HUES64 (cell line): ENCODE data around the gene SLC25A38.
"Not testable (repeated sequence)": the region's sequence is repeated elsewhere in the genome, so short reads cannot be mapped to it uniquely, and the experiment has no call there.

Experiments used
- H3K27ac ChIP-seq: 2 replicates; pipeline ENCODE4 v1.7.0; 2013; ENCODE audit warnings: low read depth, low read length, inconsistent platforms
- H3K27me3 ChIP-seq: 2 replicates; pipeline ENCODE4 v1.6.1; 2013; ENCODE audit warnings: mild to moderate bottlenecking, low read length; ENCODE audit not compliant: insufficient read depth
- H3K36me3 ChIP-seq: 2 replicates; pipeline ENCODE4 v1.6.1; 2013; ENCODE audit warnings: mild to moderate bottlenecking, low read length; ENCODE audit not compliant: insufficient read depth
- H3K4me1 ChIP-seq: 2 replicates; pipeline ENCODE4 v1.6.1; 2013; ENCODE audit warnings: mild to moderate bottlenecking, low read length, moderate library complexity; ENCODE audit not compliant: insufficient read depth
- H3K4me3 ChIP-seq: 2 replicates; pipeline ENCODE4 v1.5.1; 2013; ENCODE audit warnings: mild to moderate bottlenecking, low read length, moderate library complexity
- H3K9ac ChIP-seq: 2 replicates; pipeline ENCODE4 v1.6.1; 2013; ENCODE audit warnings: mild to moderate bottlenecking, low read depth, low read length
- H3K9me3 ChIP-seq: 2 replicates; pipeline ENCODE4 v1.6.1; 2013; ENCODE audit warnings: low read depth, low read length; ENCODE audit not compliant: insufficient read depth
- WGBS: fragments of 150-250, 120-280 bp; methylation state at CpG from one replicate; pipeline ENCODE4 v1.1.7; 2013; ENCODE audit warnings: missing lambda C conversion rate; 5-methylcytosine and 5-hydroxymethylcytosine counted together

SLC25A38 gene

DNA sequence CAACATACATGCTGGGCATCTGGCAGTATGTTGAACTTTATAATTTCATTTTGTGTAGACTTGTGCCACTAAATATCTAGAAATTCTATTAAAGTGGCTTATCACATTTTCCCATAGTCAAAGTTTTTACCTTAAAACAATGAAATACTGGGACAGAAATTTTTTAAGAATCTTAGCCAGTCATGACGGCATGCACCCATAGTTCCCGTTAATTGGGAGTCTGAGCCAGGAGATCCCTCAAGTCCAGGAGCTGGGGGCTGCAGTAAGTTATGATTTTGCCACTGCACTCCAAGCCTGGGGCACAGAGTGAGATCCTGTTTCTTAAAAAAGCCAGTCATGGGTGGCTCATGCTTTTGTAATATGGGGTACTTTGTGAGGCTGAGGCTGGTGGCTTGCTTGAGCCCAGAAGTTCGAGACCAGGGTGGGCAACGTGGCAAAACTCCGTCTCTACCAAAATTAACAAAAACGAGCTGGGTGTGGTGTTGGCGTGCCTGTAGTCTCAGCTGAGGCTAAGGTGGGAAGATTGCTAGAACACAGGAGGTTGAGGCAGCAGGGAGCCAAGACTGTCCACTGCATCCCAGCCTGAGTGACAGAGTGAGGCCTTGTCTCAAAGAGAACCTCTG, 26.5 kb downstream of the SLC25A38 start:
- 93% methylated on average over 7 of the region's 7 CpGs for WGBS

DNA sequence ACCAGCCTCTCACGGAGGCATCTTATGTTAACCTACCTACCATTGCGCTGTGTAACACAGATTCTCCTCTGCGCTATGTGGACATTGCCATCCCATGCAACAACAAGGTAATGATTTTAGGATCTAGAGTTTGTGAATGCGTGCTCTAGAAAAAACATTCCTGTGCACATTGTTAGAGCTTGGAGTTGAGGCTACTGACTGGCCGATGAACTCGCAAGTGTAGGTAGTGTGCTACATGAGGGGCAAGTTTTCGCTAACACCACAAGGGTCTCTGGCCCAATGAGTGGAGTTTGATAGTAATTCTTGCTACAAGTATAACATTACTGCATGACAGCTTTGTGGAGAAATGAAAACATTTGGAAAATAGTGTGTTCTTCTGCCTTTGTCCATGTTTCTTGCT, 27.7 kb downstream of the SLC25A38 start:
- no peak overlapping the region for H3K4me3 ChIP-seq
- 98% methylated on average over 6 of the region's 7 CpGs for WGBS
- H3K9me3 ChIP-seq = no peaks in the 10 kb centered on the region
- peak overlapping the region; percentile 17; the same call in 1 of the 2 replicates for H3K27ac ChIP-seq
- peaks cover 19% of the 10 kb centered on the region for H3K4me1 ChIP-seq
- peaks cover 77% of the 10 kb centered on the region for H3K36me3 ChIP-seq
- no peak overlapping the region; the same call in 1 of the 2 replicates for H3K9ac ChIP-seq
- no peaks in the 10 kb centered on the region for H3K27me3 ChIP-seq

More for the DNA sequence above, 26.5 kb downstream of the SLC25A38 start:
- Histone ChIP-seq H3K27me3 (no peaks in the 10 kb centered on the region), H3K4me3 (peak overlapping the region; percentile 15; the same call in 1 of the 2 replicates), H3K4me1 (peaks cover 24% of the 10 kb centered on the region), H3K27ac (peak overlapping the region; percentile 68), H3K9me3 (no peaks in the 10 kb centered on the region), H3K9ac (peak overlapping the region; percentile 64), H3K36me3 (peaks cover 76% of the 10 kb centered on the region)

- H3K9ac ChIP-seq = no peak overlapping the region
- H3K36me3 ChIP-seq = peaks cover 69% of the 10 kb centered on the region
- no peaks in the 10 kb centered on the region for H3K27me3 ChIP-seq
- H3K4me1 ChIP-seq = peaks cover 19% of the 10 kb centered on the region
- no peak overlapping the region for H3K4me3 ChIP-seq
- 97% methylated on average over 9 of the region's 9 CpGs for WGBS
- no peaks in the 10 kb centered on the region for H3K9me3 ChIP-seq
- peak overlapping the region; percentile 33; the same call in 1 of the 2 replicates for H3K27ac ChIP-seq
Observed at GRCh38 chr3:39412668-39413260, 29.6 kb downstream of the SLC25A38 start.

GRCh38 chr3:39413691-39414420, 30.7 kb downstream of the SLC25A38 start:
- Histone ChIP-seq H3K27me3 (no peaks in the 10 kb centered on the region), H3K9me3 (no peaks in the 10 kb centered on the region), H3K4me3 (no peak overlapping the region), H3K27ac (peak overlapping the region; percentile 40; the same call in 1 of the 2 replicates), H3K36me3 (peaks cover 58% of the 10 kb centered on the region), H3K9ac (no peak overlapping the region), H3K4me1 (peaks cover 14% of the 10 kb centered on the region)
- WGBS = 95% methylated on average over 6 of the region's 6 CpGs

DNA sequence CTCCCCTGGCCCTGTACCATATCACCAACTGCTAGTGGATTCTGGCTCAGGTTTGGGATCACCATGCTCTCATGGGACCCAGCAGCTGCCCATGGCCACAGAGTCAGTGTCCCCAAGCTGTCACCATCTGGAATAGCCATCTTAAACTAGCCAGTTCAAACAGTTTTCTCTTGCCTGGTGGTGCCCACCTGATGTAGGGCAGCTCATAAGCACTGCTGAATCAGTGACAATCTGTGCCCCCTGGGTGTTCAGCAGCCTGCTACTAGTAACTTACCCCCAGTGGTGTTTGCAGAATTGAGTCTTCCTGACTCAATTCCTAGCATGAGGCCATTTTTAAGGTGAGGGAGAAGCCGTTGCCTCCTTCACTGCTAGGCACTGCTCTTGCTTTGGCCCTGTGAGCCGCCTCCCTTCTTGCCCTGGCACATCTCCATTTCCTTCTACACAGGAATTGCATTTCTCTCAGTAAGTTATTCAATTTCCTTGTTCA, 31.3 kb downstream of the SLC25A38 start:
- peaks cover 52% of the 10 kb centered on the region for H3K36me3 ChIP-seq
- WGBS = 91% methylated on average over 2 of the region's 2 CpGs
- no peak overlapping the region for H3K4me3 ChIP-seq
- peaks cover 17% of the 10 kb centered on the region for H3K4me1 ChIP-seq
- H3K9me3 ChIP-seq = no peaks in the 10 kb centered on the region
- H3K27me3 ChIP-seq = no peaks in the 10 kb centered on the region
- H3K27ac ChIP-seq = peak overlapping the region; percentile 40; the same call in 1 of the 2 replicates
- no peak overlapping the region for H3K9ac ChIP-seq

DNA sequence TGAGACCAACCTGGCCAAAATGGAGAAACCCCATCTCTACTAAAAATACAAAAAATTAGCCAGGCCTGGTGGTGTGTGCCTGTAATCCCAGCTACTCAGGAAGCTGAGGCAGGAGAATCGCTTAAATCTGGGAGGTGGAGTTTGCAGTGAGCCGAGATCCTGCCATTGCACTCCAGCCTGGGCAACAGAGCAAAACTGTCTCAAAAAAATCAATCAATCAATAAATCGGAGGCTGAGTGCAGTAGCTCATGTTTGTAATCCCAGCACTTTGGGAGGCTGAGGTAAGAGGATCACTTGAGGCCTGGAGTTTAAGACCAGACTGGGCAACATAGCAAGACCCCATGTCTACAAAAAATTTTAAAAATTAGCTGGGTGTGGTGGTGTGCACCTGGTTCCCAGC, 32.1 kb downstream of the SLC25A38 start:
- not testable (repeated sequence) for H3K9me3 ChIP-seq, H3K4me3 ChIP-seq, H3K27ac ChIP-seq, H3K9ac ChIP-seq, H3K27me3 ChIP-seq
- WGBS = 92% methylated on average over 3 of the region's 3 CpGs
- Histone ChIP-seq H3K4me1 (peaks cover 21% of the 10 kb centered on the region), H3K36me3 (peaks cover 44% of the 10 kb centered on the region)

- 91% methylated on average over 1 of the region's 1 CpG for WGBS
- no peaks in the 10 kb centered on the region for H3K9me3 ChIP-seq
- no peak overlapping the region for H3K4me3 ChIP-seq
- H3K27me3 ChIP-seq = no peaks in the 10 kb centered on the region
- no peak overlapping the region for H3K9ac ChIP-seq
- peaks cover 21% of the 10 kb centered on the region for H3K4me1 ChIP-seq
- no peak overlapping the region for H3K27ac ChIP-seq
- H3K36me3 ChIP-seq = peaks cover 37% of the 10 kb centered on the region
Observed at GRCh38 chr3:39415983-39416382, 32.8 kb downstream of the SLC25A38 start.

DNA sequence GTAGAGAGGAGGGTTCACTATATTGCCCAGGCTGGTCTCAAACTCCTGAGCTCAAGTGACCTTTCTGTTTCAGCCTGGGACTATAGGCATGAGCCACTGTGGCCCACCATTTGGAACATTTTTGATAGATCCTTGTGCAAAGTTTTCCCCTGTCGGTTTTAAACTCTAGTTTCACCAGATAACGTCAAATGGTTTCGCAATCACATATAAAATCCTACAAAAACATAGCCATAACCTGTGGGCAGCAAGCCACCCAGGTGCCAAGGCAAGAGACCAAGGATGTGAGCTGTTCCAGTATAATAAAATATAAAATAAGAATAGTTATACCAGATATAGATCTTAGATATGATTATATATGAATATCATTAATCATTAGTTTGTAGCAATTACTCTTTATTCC, 33.8 kb downstream of the SLC25A38 start:
- H3K9me3 ChIP-seq, H3K4me3 ChIP-seq, H3K9ac ChIP-seq, H3K27ac ChIP-seq, H3K27me3 ChIP-seq: not testable (repeated sequence)
- Histone ChIP-seq H3K36me3 (peaks cover 27% of the 10 kb centered on the region), H3K4me1 (peaks cover 21% of the 10 kb centered on the region)
- WGBS = 66% methylated on average over 3 of the region's 3 CpGs

DNA sequence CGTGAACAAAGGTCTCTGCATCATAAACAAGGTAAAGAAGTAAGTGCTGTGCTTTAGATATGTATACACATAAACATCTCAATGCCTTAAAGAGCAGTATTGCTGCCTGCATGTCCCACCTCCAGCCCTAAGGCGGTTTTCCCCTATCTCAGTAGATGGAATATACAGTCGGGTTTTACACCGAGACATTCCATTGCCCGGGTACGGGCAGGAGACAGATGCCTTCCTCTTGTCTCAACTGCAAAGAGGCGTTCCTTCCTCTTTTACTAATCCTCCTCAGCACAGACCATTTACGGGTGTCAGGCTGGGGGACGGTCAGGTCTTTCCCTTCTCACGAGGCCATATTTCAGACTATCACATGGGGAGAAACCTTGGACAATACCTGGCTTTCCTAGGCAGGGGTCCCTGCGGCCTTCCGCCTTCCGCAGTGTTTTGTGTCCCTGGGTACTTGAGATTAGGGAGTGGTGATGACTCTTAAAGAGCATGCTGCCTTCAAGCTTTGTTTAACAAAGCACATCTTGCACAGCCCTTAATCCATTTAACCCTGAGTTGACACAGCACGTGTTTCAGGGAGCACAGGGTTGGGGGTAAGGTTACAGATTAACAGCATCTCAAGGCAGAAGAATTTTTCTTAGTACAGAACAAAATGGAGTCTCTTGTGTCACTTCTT, 35.5 kb downstream of the SLC25A38 start:
- H3K9me3 ChIP-seq, H3K27me3 ChIP-seq, H3K36me3 ChIP-seq, H3K4me3 ChIP-seq: not testable (repeated sequence)
- H3K4me1 ChIP-seq = peaks cover 21% of the 10 kb centered on the region
- 14% methylated on average over 14 of the region's 14 CpGs for WGBS
- 0 out of 2 replicates have a peak overlapping the region, but pooled peaks have one; percentile 35 for H3K9ac ChIP-seq
- H3K27ac ChIP-seq = peak overlapping the region; percentile 54; the same call in 1 of the 2 replicates

GRCh38 chr3:39419742-39420315, 36.7 kb downstream of the SLC25A38 start:
- Histone ChIP-seq H3K4me1 (peaks cover 21% of the 10 kb centered on the region), H3K9me3 (no peaks in the 10 kb centered on the region), H3K36me3 (no peaks in the 10 kb centered on the region), H3K4me3 (no peak overlapping the region), H3K27ac (no peak overlapping the region), H3K27me3 (no peaks in the 10 kb centered on the region), H3K9ac (no peak overlapping the region)
- 91% methylated on average over 2 of the region's 2 CpGs for WGBS
